Measurements from ENCODE around the gene ELMOD2.
"Not testable (repeated sequence)": the region's sequence is repeated elsewhere in the genome, so short reads cannot be mapped to it uniquely, and the experiment has no call there.

Gene ELMOD2

DNA sequence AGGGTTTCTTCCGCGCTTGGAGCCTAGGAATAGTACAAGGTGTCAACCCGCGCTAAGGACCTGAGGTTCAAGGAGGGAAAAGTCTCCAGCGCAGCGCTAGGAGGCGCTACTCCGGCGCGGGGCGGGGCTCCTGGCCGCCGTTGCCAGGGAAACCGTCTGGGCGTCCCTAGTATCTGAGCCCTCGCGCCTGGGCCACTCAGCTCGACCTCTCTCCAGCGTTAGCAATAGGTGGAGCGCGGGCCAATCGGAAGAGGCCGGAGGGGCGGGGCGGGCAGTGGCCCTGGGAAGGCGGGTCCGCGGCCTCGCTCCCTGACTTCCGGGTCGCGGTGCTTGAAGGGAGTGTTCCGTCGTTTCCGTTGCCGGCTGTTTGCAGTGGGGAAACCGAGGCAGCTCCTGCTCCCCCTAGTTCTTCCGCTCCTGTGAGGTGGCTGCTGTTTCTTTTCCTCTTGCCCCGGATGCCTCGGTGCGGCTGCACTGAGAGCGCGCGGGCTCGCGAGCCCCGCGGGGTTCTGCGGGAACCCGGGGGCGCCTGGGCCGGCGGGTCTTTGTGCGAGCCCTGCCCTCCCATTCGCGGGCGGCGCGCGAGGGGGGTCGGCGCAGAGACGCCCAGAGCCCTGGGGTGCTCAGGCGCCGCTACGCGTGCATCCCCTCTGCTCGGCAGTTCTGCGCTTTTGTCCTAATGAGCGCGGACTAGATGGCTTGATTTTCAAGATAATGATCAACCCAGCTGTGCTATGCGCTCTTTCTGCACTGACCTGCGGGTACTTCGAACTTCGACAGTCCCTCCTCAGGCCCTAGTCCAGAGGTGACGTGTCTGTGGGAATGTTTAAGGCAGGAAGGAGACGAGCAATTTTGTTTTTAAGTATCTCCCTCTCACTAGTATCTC lies at the start of gene ELMOD2:
Gene ELMOD2 (plus strand): TSS at position 312 of the 886 bp plus-strand sequence. CDS start 1,261 bp downstream, outside the sequence.
- peak; percentile 97 for FAIRE-seq

DNA sequence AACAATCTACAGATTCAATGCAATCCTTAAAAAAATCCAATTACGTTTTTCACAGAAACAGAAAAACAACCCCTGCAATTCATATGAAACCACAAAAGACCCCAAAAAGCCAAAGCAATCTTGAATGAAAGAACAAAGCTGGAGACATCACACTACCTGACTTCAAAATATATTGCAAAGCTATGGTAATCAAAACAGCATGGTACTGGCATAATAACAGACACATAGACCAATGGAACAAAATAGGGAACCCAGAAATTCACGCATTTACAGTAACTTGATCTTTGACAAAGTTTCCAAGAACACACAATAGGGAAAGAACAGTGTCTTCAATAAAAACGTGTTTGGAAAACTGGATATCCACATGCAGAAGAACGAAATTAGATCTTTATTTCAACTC lies 40.5 kb upstream of the ELMOD2 start:
- no peak for FAIRE-seq

DNA sequence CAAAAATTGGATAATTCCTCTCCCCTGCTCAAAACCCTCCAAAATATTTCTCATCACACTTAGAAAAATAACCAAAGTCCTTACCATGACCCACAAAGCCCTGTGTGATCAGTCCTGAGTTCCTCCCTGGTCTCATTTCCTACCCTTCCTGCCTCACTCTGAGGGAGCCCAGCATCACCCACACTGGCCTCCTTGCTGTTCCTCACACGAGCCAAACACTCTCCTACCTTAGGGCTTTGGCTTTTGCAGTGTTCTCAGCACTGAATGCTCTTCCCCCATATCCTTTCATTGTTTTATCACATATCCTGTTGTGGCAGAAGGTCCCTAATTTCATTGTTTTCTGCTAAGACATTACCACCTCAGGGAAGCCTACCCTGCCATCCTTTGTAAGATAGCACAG lies 38.0 kb upstream of the ELMOD2 start:
- FAIRE-seq, result no peak

- FAIRE-seq, result no peak
These were observed 26.6 kb upstream of the ELMOD2 start for GRCh38 chr4:140497405-140497746.

- no peak for FAIRE-seq
These were observed 26.0 kb upstream of the ELMOD2 start, which contains the start of gene MGAT4D for GRCh38 chr4:140497747-140498636. Gene MGAT4D (minus strand): TSS chr4:140498293. CDS start chr4:140498222, 71 bp downstream.

DNA sequence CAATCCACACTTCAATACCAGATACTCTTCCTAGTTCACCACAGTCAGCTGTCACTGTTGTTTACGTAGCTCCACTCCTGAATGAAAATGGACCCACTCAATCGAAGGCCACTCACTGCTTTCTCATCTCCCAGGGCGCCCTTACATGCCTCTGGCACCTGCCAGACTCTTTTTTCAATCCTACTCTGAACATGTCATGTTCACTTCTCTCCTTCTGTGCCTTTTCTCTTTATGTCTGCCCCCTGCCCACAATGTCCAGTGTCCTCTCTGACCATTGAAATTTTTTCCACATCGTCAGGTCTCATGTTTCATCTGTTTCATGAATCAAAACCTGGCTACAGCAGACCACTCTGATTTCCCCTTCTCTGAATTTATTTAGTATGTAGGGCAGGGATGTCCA lies 24.6 kb upstream of the ELMOD2 start:
- FAIRE-seq, result no peak

- FAIRE-seq, result no peak
These were observed 19.7 kb upstream of the ELMOD2 start for GRCh38 chr4:140504261-140504660.

- FAIRE-seq, result not testable (repeated sequence)
These were observed 10.2 kb upstream of the ELMOD2 start for GRCh38 chr4:140513765-140514164.

GRCh38 chr4:140515423-140515822 lies 8.5 kb upstream of the ELMOD2 start:
- FAIRE-seq, result no peak

GRCh38 chr4:140523370-140523856 lies 555 bp upstream of the ELMOD2 start:
- FAIRE-seq, result no peak

DNA sequence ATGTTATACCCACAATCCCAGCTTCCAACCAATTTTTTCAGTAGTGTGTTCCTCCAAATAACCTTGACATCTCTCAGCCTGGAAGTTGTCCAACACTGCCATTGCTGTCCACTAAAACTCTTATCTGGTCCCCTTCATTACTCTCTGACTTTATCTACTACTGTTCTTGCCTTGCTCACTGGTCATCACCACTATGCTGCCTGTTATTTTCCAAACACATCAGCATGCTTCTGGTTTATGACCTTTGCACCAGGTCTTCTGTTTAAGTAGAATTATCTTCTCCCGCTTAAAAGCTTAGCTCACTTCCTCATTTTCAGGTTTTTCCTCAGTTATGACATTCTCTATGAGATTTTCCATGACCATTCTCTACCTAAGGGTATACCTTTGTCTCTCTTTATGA lies 5.5 kb downstream of the ELMOD2 start:
- FAIRE-seq, result no peak

GRCh38 chr4:140533951-140534480 lies 10.0 kb downstream of the ELMOD2 start:
- no peak for FAIRE-seq

DNA sequence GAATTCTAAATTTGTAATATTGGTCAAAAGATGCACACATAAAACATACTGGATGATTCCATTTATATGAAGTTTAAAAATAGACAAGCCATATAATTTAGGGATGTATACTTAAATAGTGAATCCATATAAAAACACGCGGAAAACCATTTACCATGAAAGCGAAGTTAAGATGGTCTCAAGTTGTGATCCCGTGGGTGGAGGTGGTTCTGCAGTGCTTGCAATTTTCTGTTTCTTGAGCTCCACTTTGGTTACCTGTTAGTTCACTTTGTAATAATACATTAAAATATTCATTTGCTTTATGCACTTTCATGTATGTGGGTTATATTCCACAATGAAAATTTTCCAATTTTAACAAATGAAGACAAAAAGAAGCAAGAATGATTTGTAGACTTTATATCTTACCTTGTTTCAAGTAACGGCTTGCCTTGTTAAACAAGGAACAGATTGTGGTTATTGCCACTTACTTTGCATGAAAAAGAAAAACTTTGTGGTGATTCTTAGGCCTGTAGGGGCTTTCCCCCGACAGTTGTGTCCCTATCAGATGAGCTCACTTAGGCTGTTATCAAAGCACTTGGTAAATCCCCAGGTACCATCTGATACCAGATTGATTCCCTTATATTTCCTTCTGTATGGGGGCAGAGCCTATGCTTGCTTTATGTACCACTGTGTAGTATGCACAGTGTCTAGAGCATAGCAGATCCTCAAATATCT lies 32.6 kb downstream of the ELMOD2 start:
- FAIRE-seq, result no peak

DNA sequence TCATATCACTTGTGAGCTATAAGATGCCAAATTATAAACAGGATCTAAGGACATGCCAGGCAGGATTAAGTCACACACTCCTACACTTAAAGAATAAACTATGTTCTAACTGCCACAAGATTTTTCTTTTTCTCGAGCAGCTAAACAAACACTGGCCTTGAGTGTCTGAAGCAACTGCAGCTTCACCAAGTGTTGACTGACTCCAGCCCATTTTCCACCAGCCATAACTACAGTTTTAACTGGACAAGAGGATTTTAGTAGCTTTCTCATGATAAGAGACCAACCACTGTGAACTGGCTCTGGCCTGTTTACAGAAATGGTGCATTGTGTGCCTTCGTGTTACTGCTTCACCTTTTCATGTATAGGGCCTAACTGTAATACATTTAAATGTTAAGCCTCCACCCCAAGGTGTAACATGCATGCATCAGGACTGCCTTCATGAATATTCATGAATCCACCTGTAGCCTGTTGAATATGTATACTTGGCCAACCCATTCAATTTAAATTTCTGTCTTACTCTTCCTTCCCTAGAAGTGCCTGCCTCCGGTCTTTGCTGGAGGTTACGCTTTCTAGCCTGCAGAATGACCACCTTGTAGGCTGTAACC lies 34.0 kb downstream of the ELMOD2 start:
- no peak for FAIRE-seq

DNA sequence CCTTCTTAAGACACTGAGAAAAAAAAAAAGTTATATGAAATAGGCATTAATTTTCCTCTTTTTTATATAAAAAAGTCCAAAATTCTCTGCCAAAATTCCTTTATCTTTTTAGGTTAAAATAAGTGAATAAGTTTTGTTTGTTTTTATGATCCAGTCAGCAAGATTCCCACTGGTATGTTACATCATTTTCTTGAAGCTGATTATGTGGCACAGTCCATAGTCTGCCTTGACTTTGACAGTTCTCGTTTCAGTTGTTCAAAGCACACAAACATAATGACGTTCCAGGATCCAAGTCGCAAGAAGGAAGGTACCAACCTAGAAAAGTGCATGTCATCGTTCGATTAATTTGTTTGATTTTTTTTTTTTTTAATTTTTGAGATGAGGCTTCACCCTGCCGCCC lies 35.7 kb downstream of the ELMOD2 start:
- no peak for FAIRE-seq

GRCh38 chr4:140568507-140569306 lies 44.7 kb downstream of the ELMOD2 start, which contains the start of gene UCP1:
Gene UCP1 (minus strand): TSS chr4:140568961. CDS start chr4:140568729, 232 bp downstream.
- no peak for FAIRE-seq

DNA sequence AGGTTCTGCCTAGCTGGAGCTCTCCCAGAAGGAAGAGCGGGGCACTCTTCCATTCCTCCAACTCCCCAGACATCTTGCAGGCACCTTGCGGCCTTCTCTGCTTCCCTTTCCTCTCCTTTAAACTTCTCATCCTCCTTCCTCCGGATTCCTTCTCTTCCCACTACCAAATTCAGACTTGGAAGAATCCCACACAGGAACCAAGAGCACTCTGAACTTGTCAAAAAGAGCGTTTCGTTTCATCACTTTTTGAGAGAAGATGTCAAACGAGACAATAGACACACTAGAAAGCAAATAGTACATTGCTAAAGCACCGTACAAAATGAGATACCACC lies 45.3 kb downstream of the ELMOD2 start:
- no peak for FAIRE-seq

DNA sequence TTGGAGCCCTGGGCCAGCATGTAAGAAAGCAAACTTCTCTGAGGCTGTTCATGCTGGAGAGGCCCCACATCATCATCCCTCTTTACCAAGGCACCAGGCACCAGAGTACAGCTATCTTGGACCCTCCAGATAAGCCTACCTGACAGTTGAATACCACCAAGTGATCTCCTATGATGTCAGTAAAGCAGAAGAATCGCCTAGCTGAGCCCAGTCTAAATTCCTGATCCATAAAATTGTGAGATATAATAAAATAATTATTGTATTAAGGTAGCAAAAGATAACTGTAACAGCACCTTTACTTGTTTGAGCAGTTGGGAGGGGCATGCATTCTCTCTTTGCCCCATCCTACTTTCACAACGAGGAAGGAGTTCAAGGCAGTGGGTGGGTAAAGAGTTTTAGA lies 47.7 kb downstream of the ELMOD2 start:
- no peak for FAIRE-seq

DNA sequence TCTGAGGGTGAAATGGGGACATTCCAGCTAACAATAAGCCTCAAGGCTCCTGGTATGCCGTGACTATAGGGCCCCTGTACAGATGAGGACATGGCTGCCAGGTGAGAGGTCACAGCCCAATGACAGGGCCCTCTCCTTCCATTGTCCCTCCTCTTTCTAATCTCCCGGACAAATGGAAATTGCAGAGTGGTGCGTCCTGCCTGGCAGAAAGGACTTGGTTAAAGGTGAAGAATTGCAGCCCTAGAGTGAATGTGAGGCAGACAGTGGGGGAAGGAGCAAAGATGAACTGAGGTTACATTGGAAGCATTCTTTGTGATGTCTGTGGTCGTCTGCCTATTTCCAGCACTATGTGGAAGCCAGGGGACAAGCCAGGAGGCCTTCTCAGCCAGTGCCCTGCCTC lies 51.5 kb downstream of the ELMOD2 start:
- FAIRE-seq, result no peak

GRCh38 chr4:140579278-140579677 lies 55.3 kb downstream of the ELMOD2 start:
- no peak for FAIRE-seq

DNA sequence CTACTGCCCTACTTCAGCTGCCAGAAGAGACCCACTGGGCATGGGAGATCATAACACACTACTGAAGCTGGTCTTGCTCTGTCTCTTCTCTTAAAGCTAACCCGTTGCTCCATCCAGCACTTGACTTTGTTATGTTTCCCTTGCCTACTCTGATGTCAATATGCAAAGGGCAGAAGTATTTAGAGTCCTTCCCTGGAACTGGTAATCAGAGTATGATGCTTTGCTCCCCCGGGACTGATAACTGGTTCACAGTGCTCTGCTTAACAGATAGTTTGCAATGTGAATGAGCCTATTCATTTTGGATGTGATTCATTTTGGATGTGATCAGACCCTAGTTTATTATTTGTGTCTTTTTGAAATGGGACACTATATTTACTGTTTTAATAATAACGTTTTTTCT lies 57.1 kb downstream of the ELMOD2 start:
- no peak for FAIRE-seq

Data from TTC549 (cell line).